Measurements from ENCODE around the gene KANK4.
"Not testable (repeated sequence)": the region's sequence is repeated elsewhere in the genome, so short reads cannot be mapped to it uniquely, and the experiment has no call there.

The KANK4 gene

DNA sequence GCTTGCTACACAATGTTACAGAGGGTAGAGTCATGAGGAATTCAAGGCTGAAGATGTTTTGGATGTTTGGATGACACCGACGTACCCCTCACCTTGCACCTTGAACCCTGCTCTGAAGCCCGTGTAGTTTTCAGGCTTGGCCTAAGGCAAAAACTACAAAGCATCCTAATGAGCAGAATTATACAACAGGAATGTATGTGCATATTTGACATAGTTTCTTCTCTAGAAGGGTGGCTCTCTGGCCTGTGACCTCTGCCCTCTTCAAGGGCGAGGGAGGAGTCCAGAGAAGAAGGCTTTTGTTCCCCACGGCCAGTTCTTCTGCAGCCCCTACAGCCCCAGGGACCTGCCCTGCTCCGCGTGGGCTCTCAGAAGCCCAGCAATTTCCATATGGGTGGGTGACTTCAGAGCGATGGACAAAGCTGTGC lies 81.3 kb downstream of the KANK4 start:
- no peak for DNase-seq (ENCODE audit: low read depth in 2 of 2)

DNA sequence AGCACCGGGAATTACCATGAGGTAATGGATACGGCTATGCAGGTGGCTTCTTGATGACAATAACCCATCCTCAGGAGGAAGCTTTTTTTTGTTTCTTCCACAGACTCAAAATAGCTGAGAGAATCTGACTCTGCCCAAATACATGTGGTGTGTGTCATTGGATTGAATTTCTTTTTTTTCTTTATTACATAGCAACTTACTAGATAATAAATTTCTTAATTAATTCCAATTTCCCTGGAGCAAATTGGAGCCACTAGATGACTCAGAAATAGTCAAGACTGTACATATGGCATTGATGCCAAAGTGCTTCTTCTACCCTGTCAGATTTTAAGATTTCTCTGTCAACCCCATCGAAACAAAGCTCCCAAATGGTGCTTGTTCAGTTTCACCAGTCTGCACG lies 81.9 kb downstream of the KANK4 start:
- DNase-seq (ENCODE audit: low read depth in 2 of 2), result no peak

DNA sequence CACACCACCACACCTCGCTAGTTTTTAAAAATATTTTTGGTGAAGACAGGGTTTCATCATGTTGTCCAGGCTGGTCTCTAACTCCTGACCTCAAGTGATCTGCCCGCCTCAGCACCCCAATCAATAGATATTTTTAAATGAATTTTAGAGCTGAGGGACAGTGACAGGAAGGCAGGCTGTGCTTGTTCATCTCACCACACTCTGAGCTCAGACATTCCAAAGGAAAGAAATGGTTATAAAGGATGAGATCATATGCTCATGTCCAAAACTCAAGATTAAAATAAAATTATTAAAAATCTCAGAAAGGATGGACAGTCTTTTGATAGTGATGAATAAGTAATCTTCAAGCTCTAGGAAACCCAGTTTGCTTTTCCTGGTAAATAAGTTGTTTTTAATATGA lies 83.7 kb downstream of the KANK4 start:
- DNase-seq (ENCODE audit: low read depth in 2 of 2), result no peak

DNA sequence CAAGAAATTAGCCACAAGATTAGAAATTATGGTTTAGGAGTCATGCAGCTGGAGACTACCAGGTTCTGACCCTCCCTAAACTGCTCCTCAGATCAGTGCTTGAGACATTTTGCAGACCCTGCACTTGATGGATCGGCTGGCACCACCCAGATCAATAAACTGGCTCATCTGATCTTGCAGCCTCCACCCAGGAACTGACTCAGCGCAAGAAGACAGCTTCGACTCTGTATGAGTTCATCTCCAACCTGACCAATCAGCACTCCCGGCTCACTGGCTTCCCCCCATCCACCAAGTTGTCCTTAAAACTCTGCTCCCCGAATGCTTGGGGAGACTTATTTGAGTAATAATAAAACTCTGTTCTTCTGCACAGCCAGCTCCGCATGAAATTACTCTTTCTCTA lies 84.5 kb downstream of the KANK4 start:
- DNase-seq (ENCODE audit: low read depth in 2 of 2), result no peak

DNA sequence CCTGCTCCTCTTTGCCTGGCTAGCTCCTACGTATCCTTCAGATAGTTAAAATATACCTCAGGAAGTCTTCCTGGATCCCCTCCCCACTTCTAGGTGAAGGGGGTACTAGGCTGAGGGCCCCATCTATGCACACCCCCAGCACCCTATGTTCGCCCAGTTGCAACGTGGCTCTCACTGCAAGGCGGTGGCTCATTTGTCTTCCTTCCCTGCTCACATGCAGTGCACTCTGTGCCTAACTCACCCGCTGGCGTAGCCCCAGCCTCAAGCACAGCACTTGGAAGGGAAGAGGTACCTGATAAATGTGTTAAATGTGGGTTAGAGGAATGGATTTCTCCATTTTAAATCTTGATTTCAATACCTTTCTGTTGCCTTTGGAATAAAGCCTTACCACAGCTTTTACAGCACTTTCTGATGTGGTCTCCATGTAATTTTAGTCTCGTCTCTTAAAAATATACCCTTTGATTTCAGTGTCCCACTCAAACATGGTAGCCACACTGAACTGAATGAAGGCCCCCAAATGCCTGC lies 85.2 kb downstream of the KANK4 start:
- DNase-seq (ENCODE audit: low read depth in 2 of 2), result no peak

DNA sequence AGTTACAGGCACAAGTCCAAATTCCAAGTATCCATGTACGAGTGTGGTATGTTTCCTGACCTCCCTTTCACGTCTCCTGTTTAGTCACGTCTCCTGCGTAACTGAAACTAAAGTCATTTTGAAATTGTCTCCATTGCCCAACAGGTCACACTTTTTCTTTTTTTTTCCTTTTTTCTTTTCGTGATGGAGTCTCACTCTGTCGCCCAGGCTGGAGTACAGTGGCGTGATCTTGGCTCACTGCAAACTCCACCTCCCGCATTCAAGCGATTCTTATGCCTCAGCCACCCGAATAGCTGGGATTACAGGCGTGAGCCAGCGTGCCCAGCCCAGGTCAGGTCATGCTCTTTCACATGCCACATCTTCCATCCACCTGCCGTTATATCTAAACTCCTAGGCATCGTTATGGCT lies 86.4 kb downstream of the KANK4 start:
- no peak for DNase-seq (ENCODE audit: low read depth in 2 of 2)

DNA sequence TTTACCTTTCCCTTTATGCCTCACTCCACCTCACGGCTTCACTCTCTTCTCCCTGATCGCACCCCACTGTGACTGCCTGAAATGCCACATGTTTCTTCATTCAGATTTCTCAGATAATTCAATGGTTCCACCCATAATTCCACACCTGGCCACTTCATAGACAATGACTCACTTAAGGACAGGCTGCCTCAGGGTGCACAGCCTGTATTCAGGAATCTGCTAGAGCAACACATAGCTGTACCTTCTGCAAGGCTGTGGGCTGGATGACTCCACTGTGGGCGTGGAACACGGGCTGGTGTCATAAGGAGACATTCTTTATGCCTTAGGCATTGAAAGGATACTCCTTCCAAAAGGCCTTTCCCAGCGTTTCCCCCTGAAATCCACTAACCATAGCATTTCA lies 88.5 kb downstream of the KANK4 start:
- no peak for DNase-seq (ENCODE audit: low read depth in 2 of 2)

DNA sequence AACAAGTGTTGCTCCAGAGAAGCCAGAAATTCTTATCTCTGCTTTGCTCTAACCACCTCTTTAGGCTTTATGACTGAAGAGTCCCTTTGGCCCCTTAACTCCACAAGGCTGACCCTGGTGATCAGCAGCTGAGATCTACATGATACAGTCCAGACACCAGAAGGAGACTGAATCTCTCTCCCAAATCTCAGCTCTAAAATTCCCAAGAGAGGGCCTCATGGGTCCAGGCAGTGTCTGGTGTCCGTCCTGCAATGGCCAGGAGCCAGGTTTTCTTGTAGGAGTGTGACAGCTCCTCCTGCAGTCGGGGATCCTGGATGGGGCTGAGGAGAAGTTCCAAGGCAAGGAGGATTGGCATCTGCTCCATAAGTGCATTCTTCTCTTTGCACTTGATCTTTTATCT lies 89.3 kb downstream of the KANK4 start:
- DNase-seq (ENCODE audit: low read depth in 2 of 2), result no peak

DNA sequence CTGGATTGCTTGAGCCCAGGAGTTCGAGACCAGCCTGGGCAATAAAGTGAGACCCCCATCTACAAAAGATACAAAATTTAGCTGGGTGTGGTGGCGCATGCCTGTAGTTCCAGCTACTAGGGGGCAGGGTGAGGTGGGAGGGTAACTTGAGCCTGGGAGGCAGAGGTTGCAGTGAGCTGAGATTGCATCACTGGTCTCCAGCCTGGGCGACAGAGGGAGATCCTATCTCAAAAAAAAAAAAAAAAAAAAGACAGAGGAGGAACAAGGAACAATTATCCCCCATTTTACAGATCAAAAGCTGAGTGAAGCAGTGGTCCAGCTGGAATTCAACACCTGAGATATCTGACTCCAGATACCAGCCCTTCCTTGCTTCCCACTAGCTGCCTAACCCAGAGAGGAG lies 89.8 kb downstream of the KANK4 start:
- DNase-seq (ENCODE audit: low read depth in 2 of 2), result no peak

DNA sequence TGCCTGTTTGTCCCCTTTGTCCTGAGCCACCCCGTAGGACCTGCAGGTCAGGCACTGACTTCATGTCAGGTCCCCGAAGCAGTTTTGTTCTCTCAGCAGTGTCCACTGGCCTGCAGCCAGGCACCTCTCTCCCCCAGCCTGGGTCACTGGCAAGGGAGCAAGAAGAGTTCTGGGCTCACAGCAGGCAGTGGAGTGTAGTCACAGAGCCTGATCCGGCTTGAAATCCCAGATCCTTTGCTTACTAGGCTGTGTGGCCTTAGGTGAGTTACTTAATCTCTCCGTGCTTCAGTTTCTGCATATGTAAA lies 90.4 kb downstream of the KANK4 start:
- no peak for DNase-seq (ENCODE audit: low read depth in 2 of 2)

DNA sequence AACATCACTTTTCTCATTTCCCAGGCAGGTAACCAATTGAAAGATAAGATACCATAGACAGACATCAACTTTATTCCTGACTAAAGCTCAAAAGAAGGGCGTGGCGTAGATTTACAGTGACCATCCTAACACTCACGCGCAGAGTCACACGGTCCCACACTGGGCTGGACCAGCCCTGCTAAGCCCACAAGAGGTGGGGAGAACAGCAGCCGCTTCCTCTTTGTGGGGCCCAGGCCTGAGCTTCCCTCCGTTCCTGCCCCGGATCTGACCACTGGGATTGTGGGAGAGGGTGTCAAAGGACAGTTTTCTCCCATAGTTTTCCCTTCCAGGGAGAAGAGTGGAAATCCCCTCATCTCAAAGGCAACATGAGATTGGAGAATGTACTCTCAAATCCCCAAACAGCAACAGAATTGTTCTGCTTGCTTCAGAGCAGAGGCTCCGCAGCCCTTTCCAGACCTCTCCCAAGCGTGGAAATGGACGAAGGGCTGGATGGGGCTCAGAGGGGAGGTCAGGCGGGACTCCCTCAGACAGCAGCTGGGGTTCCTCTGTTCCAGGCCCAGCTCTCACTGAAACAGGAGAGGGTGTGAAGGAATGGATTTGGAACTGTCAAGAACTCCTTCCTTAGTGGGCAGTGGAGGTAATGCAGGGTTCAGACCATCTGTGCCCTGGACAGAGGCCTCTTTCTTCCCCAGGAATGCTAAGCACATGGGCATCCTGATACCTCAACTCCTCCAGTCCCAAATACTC lies 90.9 kb downstream of the KANK4 start:
- no peak for DNase-seq (ENCODE audit: low read depth in 2 of 2)

DNA sequence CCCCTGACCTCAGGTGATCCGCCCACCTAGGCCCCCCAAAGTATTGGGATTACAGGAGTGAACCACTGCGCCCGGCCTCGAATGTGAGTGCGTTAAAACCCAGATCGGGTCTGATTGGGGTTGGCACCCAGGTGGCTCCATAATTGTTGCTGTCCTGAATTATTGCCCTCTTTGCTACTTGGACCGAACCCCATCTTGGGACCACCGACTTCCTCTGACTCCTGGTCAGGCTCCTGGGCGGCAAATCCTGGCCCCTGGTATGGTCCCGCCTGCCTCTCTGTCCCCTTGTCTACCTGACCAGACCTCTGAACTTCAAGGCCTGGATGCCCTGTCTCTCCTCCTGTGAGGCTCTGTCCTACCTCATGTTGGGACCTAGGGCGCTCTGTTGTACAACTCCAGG lies 91.7 kb downstream of the KANK4 start:
- DNase-seq (ENCODE audit: low read depth in 2 of 2), result no peak

DNA sequence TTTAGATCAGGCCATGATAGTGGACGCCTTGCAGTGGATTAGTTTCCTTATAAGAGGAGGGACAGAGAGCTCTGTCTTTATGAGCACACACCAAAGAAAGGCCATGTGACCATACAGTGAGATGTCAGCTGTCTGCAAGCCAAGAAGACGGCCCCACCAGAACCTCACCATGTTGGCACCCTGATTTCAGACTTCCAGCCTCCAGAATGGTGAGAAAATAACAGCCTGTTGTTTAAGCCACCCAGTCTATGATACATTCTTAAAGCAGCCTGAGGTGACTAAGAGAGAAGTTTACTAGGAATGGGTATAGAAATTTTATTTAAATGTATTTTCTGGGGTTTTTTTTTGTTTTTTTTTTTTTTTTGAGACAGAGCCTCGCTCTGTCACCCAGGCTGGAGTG lies 95.1 kb downstream of the KANK4 start:
- no peak for DNase-seq (ENCODE audit: low read depth in 2 of 2)

DNA sequence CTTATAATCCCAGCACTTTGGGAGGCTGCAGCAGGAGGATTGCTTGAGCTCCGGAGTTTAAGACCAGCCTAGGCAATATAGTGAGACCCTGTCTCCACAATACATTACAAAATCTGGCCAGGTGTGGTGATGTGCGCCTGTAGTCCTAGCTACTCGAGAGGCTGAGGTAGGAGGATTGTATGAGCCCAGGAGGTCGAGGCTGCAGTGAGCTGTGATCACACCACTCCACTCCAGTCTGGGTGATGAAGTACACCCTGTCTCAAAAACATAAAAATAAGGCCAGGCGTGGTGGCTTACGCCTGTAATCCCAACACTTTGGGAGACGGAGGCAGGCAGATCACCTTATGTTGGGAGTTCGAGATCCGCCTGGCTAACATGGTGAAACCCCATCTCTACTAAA lies 96.9 kb downstream of the KANK4 start:
- no peak for DNase-seq (ENCODE audit: low read depth in 2 of 2)

DNA sequence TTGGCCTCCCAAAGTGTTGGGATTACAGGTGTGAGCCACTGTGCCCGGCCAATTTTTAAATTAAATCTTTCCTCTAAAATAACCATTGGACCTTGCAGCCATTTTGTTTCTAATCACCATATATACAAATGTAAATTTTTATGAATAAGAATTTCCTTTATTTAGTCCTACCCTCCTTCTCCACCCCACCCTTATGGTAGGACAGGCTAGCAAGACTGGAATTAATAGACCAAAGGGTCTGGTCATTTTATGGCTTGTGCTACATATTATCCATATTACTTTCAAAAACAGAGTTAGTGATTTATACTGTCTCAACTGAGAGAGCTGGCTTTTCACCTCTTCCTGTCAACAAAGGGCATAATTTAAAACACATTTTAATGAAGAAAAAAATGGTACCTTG lies 98.1 kb downstream of the KANK4 start:
- DNase-seq (ENCODE audit: low read depth in 2 of 2), result no peak

DNA sequence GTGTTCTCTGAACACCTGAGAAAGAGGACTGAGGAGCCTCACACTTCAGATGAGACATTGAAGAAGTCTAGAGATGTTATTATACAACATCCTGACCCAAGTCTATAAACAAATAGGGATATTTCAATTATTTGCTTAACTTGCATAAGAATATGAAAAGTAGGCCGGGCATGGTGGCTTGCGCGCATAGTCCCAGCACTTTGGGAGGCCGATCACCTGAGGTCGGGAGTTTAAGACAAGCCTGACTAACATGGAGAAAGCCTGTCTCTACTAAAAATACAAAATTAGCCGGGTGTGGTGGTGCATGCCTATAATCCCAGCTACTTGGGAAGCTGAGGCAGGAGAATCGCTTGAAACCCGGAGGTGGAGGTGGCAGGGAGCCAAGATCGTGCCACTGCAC lies 98.8 kb downstream of the KANK4 start:
- DNase-seq (ENCODE audit: low read depth in 2 of 2), result not testable (repeated sequence)

DNA sequence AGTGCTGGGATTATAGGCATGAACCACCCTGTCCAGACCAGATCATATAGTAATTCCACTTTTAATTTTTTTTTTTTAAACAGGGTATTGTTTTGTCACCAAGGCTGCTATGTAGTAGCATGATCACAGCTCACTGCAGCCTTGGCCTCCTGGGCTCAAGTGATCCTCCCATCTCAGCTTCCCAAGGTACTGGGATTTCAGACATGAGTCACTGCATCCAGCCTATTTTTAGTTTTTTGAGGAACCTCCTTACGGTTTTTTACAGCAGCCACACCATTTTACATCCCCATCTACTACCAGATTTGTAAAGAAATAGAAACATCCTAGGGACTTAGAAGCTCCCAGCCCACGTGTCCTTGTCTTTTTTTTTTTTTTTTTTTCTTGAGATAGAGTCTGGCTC lies 100.6 kb downstream of the KANK4 start:
- no peak for DNase-seq (ENCODE audit: low read depth in 2 of 2)

DNA sequence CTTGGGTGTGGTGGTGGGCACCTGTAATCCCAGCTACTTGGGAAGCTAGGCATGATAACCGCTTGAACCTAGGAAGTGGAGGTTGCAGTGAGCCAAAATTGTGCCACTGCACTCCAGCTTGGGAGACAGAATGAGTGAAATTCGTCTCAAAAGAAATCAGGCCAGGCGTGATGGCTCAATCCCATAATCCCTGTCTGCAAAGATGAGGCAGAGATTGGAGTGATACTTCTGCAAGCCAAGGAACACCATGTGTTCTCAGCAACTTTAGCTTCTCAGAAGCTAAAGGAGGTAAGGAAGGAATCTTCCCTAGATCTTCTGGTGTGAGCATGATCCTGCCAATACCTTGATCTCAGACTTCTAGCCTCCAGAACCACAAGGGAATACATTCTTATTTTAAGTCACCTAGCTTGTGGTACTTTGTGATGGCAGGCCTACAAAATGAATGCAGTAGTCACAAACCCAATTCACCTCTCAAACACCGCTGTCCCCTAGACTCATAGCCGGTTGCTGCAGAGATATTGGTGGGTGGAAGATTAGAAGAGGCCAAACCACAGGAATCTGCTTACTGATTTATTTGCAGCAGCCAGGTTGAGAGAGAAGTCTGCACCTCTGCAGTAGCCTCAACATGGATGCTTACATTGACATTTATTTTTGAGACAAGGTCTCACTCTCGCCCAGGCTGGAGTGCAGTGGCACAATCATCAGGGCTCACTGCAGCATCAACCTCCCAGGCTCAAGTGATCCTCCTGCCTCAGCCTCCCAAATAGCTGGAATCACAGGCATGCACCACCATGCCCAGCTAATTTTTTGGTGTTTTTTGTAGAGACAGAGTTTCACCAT lies 105.9 kb downstream of the KANK4 start:
- no peak for DNase-seq (ENCODE audit: low read depth in 2 of 2)

DNA sequence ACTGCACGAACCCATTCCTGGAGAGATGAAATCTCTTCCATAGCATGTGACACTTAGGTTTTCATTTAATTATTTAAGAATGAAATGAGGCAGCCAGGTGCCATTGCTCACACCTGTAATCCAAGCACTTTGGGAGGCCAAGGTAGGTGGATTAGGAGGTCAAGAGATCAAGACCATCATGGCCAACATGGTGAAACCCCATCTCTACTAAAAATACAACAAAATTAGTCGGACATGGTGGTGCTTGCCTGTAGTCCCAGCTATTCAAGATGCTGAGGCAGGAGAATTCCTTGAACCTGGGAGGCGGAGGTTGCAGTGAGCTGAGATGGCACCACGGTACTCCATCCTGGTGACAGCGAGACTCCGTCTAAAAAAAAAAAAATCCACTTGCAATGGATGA lies 106.8 kb downstream of the KANK4 start:
- DNase-seq (ENCODE audit: low read depth in 2 of 2), result no peak

DNA sequence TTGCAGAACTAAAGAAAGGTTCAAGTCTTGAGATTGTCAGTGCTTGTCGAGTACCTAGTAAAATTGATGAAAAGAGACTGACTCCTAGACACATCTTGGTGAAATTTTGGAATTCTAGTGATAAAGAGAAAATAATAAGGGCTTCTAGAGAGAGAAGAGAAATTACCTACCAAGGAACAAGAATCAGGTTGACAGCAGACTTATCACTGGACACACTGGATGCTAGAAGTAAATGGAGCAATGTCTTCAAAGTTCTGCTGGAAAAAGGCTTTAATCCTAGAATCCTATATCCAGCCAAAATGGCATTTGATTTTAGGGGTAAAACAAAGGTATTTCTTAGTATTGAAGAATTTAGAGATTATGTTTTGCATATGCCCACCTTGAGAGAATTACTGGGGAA lies 108.3 kb downstream of the KANK4 start:
- DNase-seq (ENCODE audit: low read depth in 2 of 2), result no peak

DNA sequence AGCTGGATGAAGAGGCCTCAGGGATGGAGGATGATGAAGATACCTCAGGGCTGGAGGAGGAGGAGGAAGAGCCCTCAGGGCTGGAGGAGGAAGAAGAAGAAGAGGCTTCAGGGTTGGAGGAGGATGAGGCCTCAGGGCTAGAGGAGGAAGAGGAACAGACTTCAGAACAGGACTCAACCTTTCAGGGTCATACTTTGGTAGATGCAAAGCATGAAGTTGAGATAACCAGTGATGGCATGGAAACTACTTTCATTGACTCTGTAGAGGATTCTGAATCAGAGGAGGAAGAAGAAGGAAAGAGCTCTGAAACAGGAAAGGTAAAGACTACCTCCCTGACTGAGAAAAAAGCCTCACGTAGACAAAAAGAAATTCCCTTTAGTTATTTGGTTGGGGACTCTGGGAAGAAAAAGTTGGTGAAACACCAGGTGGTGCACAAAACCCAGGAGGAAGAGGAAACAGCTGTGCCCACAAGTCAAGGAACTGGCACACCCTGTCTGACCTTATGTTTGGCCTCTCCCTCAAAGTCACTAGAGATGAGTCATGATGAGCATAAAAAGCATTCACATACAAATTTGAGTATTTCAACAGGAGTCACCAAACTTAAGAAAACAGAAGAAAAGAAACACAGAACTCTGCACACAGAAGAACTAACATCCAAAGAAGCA lies 109.2 kb downstream of the KANK4 start:
- DNase-seq (ENCODE audit: low read depth in 2 of 2), result no peak

DNA sequence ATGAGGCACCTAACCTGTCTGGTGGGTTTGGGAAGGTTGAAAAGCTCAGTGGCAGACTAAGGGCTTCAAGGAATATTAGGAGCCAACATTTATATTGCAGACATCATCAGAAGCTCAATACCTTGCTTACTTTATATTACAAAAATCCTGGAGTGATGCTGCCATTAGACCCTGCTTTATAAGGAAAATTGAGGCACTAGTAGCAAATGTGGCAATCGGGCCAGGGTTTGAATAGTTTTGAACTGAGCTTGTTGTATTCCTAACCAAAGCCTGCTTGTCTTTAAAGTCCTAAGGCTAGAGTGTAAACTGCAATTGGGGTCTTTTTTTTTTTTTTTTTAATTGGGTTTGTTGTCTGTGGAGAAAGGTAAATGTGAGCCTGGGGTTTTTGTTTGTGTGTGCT lies 110.3 kb downstream of the KANK4 start:
- no peak for DNase-seq (ENCODE audit: low read depth in 2 of 2)

DNA sequence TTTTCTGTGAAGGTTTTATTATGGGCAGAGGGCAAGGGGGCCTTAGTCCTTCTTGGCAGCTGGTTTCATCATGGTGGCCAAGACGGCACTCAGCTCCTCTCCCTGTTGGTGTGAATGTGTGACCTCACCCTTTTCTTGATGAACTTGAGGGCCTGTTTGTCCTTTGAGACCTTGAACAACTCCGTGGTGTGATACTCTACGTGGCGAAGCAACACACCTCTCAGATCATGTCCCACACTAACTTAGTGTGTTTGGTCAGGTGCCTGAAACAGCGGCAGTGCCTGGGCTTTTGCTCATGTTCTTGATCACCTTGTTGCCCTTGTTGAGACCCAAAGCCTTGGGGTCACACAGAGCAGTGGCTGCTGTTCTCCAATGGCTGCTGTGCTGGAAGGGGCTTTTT lies 111.1 kb downstream of the KANK4 start:
- DNase-seq (ENCODE audit: low read depth in 2 of 2), result no peak
